K562 (cell line): ENCODE measurements around the gene SUCLG1. TPM values are rescaled to one million over a fixed set of nuclear protein-coding genes. Genes with fewer than 3 reads are reported as not detected.

ENCODE experiments used
- ADNP ChIP-seq: fragments of 200-800 bp; sonication (Bioruptor generic); IDR thresholded peaks from 2 replicates; pipeline ENCODE4 v1.6.1; 2016; ENCODE audit warnings: missing genetic modification characterization, missing compliant biosample characterization
- BMI1 ChIP-seq: fragments of 150-350 bp; IDR thresholded peaks from 2 replicates; pipeline ENCODE4 v1.6.1; 2014; ENCODE audit warnings: low read length
- BRCA1 ChIP-seq, 2 experiments: fragments of 450-650 bp in 1 of 2; sonication (generic) in 1 of 2; formaldehyde crosslinking in 1 of 2; IDR thresholded peaks; 2 replicates each; pipeline versions ENCODE4 v1.5.0 to v1.6.1; 2017 to 2020; ENCODE audit warnings: mild to moderate bottlenecking in 1 of 2, missing genetic modification reagents in 1 of 2
- CBX5 ChIP-seq: IDR thresholded peaks from 2 replicates; pipeline ENCODE4 v1.6.1; 2014; ENCODE audit warnings: low read depth, borderline replicate concordance
- CHD1 ChIP-seq: fragments of 200-600 bp; sonication (generic); IDR thresholded peaks from one replicate; pipeline ENCODE4 v1.6.1; 2012; ENCODE audit warnings: mild to moderate bottlenecking, moderate library complexity, low read length, inconsistent platforms
- CHD2 ChIP-seq: IDR thresholded peaks from 2 replicates; pipeline ENCODE4 v1.6.1; 2011; ENCODE audit warnings: low read depth, low read length
- ETS1 ChIP-seq: conservative IDR thresholded peaks from 2 replicates; pipeline ENCODE4 v1.6.1; 2011; ENCODE audit warnings: low read depth, mild to moderate bottlenecking, low read length; ENCODE audit not compliant: control insufficient read depth
- GTF3C2 ChIP-seq: IDR thresholded peaks from 3 replicates; pipeline ENCODE4 v1.6.1; 2011; ENCODE audit warnings: borderline replicate concordance, mild to moderate bottlenecking, moderate library complexity; ENCODE audit not compliant: insufficient read length; ENCODE audit errors: extremely low read depth
- IRF9 ChIP-seq: fragments of 450-650 bp; IDR thresholded peaks from 2 replicates; pipeline ENCODE4 v1.6.1; 2016; ENCODE audit warnings: missing biosample characterization, missing genetic modification characterization
- NR1H2 ChIP-seq: sonication (generic); formaldehyde crosslinking; IDR thresholded peaks from 2 replicates; pipeline ENCODE4 v1.4.0; 2020; ENCODE audit warnings: mild to moderate bottlenecking, missing genetic modification reagents
- RBM22 ChIP-seq: fragments of 200-400 bp; formaldehyde crosslinking; IDR thresholded peaks from 2 replicates; pipeline ENCODE4 v1.6.1; 2018; ENCODE audit warnings: low read length, low read depth; ENCODE audit not compliant: poor library complexity, severe bottlenecking
- SNRNP70 ChIP-seq: fragments of 200-400 bp; formaldehyde crosslinking; optimal IDR thresholded peaks from 2 replicates; pipeline ENCODE3; 2017; ENCODE audit warnings: low read depth, low read length
- SRSF1 ChIP-seq: fragments of 200-400 bp; formaldehyde crosslinking; IDR thresholded peaks from 2 replicates; pipeline ENCODE4 v1.6.1; 2017; ENCODE audit warnings: mild to moderate bottlenecking, low read depth, low read length, moderate library complexity
- SRSF3 ChIP-seq: fragments of 200-400 bp; formaldehyde crosslinking; IDR thresholded peaks from 2 replicates; pipeline ENCODE4 v1.6.1; 2016; ENCODE audit warnings: mild to moderate bottlenecking, low read length, moderate library complexity; ENCODE audit not compliant: insufficient read depth
- TAL1 ChIP-seq: fragments of 450-650 bp; IDR thresholded peaks from 2 replicates; pipeline ENCODE4 v1.6.1; 2016; ENCODE audit warnings: mild to moderate bottlenecking
- ZFP30 ChIP-seq: fragments of 250-450 bp; sonication (Bioruptor Pico); IDR thresholded peaks from 2 replicates; pipeline ENCODE4 v1.8.0; 2022; ENCODE audit warnings: moderate library complexity, mild to moderate bottlenecking, inconsistent platforms, borderline replicate concordance
- ZFPM2 ChIP-seq: fragments of 250-450 bp; sonication (Bioruptor Pico); IDR thresholded peaks from 2 replicates; pipeline ENCODE4 v1.5.1; 2022; ENCODE audit warnings: mild to moderate bottlenecking
- ZNF518B ChIP-seq: fragments of 250-450 bp; sonication (Bioruptor Pico); IDR thresholded peaks from 2 replicates; pipeline ENCODE4 v1.5.0; 2021; ENCODE audit warnings: mild to moderate bottlenecking, moderate library complexity
- polyA plus RNA-seq, 8 experiments: library from polyadenylated mRNA; depleted of rRNA in 4 of 8; stranded (reverse) in 5 of 8; unstranded in 3 of 8; fragments of >200 nt; fragmentation: Nextera tagmentation in 2 of 8; fragmentation: Illumina TruSeq in 1 of 8; extraction: Ambion mirVana in 2 of 8; extraction: Trizol in 1 of 8; gene quantifications; 2 replicates each; pipeline versions ENCODE4 v1.2.1 to v1.2.3, GENCODE V29; 2011 to 2014; ENCODE audit warnings: inconsistent platforms in 1 of 8, missing spikeins in 1 of 8
- total RNA-seq, 7 experiments: library from RNA; depleted of rRNA in 6 of 7; stranded (reverse); fragments of >200 nt in 6 of 7; fragmentation: Illumina TruSeq in 2 of 7; extraction: Trizol in 2 of 7; gene quantifications; 2 replicates each; pipeline versions ENCODE4 v1.2.1 to v1.2.3, GENCODE V29; 2011 to 2021; ENCODE audit warnings: low replicate concordance in 1 of 7

SUCLG1 gene
- total and polyA plus RNA-seq, 9 of the 15 experiments (the other 6 are each of a cell fraction or from before 2014, with no cell fraction given), result 90.5 to 325 (median 115) TPM

- TF ChIP-seq RBM22, result no peak
- no peak for TF ChIP-seq GTF3C2
- peak; percentile 95 for TF ChIP-seq CHD2
- no peak for TF ChIP-seq CHD1
- 0 out of 2 replicates have a peak, but pooled peaks have one; percentile 30 for TF ChIP-seq TAL1
- TF ChIP-seq NR1H2 (CRISPR knock-in tag), result 0 out of 2 replicates have a peak, but pooled peaks have one; percentile 47
- TF ChIP-seq ZNF518B, result no peak
- TF ChIP-seq SNRNP70, result no peak
- TF ChIP-seq BRCA1 (IDR thresholded peaks at IDR 0.05), result no peak
- no peak for TF ChIP-seq BRCA1 (CRISPR knock-in tag; IDR thresholded peaks at IDR 0.05)
- no peak for TF ChIP-seq SRSF1
- no peak for TF ChIP-seq IRF9 (tag)
- no peak for TF ChIP-seq SRSF3
- no peak for TF ChIP-seq CBX5
- TF ChIP-seq BMI1, result no peak
- TF ChIP-seq ADNP, result no peak
- TF ChIP-seq ZFP30, result no peak
- no peak for TF ChIP-seq ETS1
- no peak for TF ChIP-seq ZFPM2 (CRISPR knock-in tag)
Measured at GRCh38 chr2:84459018-84459943, at the start of gene SUCLG1 (continued).
